GM15510 (cell line): ENCODE measurements around the gene TCAP.

ENCODE experiments used
- POLR2A ChIP-seq: IDR thresholded peaks from 3 replicates; pipeline ENCODE4 v1.6.1; 2011; ENCODE audit warnings: borderline replicate concordance; ENCODE audit not compliant: insufficient read length; ENCODE audit errors: extremely low read depth

The TCAP gene

DNA sequence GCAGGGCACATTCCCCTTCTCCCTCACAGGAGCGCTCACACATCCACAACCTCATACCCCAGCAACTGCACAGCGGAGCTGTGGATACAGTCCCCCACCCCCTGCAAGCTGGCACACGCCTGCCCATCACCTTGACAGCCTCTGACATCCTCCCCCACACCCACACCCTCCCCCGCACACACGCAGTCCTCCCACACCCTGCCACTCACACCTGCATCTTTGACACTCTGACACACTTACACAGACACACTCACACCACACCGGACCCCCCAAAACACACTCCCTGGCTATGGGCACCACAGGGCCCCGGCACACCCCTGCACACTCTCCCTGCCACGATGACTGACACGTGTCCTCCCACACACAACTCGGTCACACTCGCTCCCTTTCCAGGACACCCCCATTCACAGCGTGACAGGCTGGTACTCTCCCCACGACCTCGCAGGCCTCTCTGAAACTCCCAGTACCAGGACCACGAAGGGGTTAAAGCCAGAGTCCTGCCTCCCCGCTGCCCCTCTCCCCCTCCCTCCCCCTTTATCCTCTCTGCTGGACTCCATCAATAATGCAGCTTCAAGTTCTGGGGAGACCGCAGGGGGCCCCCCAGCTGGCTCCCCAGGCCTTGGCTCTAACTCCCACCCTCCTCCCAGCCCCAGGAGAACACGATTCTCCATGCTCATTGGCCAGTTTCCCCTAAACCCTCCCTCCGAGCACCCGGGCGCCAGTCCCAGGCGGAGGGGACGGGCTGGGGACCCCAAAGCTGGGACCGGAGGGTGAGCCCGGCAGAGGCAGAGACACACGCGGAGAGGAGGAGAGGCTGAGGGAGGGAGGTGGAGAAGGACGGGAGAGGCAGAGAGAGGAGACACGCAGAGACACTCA is 38.7 kb upstream of the TCAP start, which contains the start of gene PPP1R1B:
TSS of gene PPP1R1B (plus strand) at position 782 of the 876 bp plus-strand sequence. CDS start 441 bp downstream, outside the sequence.
- TF ChIP-seq POLR2A = no peak

DNA sequence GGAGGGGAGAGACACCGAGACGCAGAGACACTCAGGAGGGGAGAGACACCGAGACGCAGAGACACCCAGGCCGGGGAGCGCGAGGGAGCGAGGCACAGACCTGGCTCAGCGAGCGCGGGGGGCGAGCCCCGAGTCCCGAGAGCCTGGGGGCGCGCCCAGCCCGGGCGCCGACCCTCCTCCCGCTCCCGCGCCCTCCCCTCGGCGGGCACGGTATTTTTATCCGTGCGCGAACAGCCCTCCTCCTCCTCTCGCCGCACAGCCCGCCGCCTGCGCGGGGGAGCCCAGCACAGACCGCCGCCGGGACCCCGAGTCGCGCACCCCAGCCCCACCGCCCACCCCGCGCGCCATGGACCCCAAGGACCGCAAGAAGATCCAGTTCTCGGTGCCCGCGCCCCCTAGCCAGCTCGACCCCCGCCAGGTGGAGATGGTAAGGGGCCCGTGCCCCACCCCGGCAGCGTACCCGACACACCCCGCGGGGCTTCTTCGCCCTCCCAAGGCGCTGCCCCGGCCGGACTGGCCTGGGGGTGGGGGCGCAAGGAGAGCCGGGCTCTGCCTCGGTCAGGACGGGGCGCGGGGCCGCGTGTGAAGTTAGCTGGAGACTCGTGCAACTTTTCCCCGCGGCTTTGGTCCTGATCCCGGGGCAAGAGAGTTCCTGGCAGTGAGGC is 38.0 kb upstream of the TCAP start:
- TF ChIP-seq POLR2A = no peak

DNA sequence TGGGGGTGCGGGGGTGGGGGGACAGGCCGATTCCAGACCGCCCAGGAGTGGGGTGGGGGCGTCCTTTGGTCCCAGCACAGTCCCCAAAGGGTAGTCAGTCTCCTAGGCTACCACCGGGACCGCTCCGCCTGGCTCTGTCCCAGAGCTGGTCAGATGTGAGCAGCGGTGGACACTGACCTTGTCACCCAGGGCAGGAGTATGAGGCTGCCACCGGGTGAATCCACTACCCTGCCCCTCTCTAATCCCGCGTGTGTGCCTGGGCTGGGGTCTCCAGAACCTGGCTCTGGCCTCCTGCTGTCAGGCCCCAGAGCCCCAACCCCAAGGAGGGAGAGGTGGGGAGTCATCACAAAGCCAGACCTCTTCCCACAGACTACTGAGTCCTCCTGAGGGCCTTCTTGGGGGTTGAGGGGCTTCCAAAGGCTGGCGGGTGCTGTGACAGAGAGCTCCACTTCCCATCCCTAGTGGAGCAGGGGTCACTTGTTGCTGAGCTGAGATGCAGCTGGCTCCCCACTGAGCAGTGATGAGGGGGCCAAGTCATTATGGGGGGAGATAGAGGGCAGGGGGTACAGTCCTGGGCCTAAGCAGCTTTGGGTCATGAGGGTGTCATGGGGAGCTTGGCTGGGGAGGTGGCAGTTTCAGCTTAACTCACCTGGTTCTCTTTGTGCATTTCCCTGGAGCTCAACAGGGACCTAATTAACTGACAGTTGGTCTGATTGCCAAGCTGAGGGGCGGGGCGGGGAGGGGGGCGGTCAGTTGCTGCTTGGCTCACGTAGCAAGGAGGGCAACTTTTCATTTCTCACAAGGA is 37.2 kb upstream of the TCAP start:
- no peak for TF ChIP-seq POLR2A

DNA sequence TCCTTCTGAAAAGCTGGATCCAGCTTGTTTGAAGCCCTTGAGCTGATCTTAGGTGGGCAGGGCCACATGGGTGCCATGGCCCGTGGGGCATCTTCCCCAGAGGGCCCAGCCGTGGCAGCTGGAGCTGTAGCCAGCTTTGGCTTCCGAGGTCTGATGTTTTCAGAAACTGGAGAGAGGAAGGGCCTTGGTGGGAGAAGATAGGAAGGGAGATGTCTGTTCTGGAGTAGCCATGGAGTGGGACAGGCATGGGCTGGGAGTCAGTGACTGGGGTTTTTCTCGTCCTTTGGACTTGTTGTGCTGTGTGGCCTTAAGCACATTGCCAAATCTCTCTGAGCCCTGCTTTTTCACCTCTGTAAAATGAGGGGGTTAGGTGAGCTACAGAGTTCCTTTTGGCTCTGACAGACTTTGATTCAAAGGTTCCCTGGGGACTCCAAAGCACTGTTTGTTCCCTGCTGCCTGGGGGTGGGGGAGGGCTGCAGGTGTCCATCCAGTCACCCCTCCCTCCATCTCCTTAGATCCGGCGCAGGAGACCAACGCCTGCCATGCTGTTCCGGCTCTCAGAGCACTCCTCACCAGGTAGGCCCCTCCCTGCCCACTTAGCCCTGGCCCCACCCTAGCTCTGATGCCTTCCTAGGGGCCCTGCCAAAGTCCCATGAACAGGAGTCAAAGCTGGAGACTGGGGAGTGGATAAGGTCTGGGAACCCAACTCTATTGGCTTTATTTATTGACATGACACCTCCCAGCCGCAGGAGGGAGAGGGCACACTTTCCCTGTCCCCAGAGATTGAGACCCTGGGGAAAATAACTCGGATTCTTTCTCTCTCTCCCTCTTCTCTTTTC is 36.3 kb upstream of the TCAP start:
- no peak for TF ChIP-seq POLR2A

GRCh38 chr17:39629494-39629880 is 35.7 kb upstream of the TCAP start:
- TF ChIP-seq POLR2A = no peak

DNA sequence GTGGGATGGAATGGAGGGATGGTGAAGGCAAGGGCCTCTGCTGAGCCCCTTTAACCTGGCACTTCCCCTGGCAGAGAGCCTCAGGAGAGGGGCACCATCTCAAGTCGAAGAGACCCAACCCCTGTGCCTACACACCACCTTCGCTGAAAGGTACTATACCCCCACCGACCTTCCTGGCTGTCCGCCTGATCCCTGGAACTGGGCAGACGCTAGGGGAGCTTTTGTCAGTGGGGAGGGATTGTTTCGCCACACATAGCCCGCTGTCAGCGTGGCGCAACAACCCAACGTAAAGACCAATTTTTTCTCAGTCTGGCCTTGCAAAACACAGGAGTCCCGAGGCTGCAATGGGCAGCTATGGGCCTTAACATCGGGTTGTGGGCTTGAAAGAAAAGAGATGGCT is 35.3 kb upstream of the TCAP start:
- no peak for TF ChIP-seq POLR2A

DNA sequence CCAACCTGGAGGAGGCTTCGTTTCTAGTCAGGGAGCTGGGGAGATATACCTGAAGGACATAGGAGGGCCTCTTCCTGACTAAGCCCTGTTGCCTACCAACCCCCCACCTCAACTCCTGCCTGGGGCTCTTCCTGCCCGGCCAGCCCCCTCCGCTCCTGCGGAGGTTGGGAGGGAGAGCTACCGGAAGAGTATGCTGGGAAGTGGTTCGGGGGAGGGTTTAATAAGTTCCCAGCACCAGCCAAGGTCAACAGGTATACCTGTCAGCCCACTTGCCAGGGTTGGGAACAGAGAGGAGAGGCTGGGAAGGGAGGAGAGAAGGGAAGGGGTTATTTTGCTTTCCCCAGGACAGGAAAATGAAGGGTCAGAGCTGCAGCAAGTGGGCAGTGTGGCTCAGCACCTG is 33.7 kb upstream of the TCAP start:
- TF ChIP-seq POLR2A = no peak

DNA sequence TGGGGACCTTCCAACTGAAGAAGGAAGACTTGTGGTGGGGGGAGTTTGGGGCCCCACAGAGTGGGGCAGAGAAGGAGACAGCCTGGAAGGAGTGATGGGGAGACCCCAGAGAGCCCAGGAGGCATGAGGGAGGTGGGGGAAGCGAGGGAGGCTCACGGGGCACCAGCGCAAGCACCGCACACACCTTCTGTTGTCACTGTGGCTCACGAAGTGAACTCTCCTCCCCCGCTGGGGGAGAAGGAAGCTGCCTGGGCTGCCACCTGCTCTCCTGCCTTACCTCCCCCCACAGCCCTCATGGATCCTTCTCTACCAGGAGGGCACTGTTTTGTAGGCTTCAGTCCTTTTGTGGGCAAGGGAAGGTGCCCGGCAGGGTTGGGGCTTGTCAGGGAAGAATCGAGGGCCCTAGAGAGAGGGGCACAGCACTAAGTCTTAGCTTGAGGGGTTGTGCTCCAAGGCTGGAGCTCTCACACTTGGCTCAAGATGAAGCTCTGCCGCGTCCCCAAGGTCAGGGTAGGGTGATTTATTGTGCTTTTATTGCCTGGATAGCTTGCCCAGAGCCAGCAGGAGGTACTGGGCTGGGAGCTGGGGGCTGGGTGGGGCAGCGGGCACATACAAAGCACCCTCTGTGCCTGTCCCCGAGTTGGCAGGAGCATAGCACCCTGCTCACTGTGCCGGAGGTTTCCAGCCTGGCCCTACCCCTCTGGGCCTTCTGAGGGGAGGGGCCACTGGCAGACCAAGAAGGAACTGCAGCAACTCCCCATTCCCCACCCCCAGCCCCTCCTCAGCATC is 32.8 kb upstream of the TCAP start:
- no peak for TF ChIP-seq POLR2A

DNA sequence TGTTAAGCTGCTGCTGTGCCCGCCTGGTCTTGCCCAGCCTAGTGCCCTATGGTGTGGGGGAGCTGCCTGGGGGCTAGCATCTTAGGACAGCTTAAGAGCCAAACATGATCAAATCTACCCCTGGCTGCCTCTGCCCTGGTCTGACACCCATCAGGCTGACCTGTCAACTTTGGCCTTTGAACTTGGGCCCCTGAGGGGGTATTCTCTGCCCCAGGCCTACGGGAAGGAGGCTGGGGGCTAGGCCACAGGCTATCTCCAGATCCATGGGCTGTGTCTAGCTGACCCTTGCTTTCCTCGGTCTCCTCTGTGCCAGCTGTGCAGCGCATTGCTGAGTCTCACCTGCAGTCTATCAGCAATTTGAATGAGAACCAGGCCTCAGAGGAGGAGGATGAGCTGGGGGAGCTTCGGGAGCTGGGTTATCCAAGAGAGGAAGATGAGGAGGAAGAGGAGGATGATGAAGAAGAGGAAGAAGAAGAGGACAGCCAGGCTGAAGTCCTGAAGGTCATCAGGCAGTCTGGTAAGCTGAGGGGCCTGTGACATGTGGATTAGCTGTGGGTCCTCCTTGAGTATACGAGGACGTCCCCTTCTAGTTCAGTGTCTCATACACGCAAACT is 31.5 kb upstream of the TCAP start:
- TF ChIP-seq POLR2A = no peak

DNA sequence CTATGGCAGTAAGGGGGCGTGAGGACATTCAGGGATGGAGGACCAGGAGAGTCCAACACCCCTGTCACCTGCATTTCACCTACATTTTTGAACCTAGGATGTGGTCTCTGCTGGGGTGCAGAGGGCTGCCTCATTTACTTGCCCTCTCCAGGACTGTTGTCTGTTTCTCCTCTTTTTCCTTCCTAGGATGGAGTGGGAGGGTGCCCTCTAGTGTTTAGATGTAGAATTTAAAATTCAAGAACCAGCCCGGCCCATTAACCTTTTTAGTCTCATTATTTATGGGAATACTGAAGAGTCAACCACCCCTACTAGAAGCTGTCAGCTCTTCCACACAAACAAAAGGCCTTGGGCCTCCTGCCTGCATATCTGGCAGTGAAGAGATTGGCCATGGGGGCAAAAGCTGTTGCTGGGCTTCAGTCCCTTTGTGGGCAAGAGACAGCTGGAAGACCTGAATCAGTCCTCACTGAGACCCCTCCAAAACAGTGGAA is 30.7 kb upstream of the TCAP start:
- TF ChIP-seq POLR2A = no peak

DNA sequence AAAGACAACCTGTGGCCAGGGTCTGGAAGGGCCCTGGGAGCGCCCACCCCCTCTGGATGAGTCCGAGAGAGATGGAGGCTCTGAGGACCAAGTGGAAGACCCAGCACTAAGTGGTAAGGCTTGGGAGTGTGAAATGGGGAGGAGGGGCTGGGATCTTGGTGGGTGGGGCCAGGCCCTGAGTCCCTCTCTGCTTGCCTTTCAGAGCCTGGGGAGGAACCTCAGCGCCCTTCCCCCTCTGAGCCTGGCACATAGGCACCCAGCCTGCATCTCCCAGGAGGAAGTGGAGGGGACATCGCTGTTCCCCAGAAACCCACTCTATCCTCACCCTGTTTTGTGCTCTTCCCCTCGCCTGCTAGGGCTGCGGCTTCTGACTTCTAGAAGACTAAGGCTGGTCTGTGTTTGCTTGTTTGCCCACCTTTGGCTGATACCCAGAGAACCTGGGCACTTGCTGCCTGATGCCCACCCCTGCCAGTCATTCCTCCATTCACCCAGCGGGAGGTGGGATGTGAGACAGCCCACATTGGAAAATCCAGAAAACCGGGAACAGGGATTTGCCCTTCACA is 29.5 kb upstream of the TCAP start:
- TF ChIP-seq POLR2A = no peak

DNA sequence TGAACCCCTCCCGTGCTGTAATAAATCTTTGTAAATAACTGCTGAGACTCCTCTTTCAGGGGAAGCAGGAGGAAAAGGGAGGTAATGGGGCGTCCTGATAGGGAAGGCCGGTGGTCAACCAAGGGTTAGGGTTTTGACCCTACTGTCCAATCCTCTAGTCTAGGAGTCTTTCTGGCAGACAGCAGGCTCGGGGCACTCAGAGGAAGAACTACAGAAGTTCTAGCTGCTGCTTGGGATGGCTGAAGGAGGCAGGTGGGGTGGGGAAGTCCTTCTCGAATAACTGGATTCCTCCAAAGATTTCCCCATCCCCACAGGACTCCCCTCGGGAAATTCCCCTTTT is 28.6 kb upstream of the TCAP start:
- TF ChIP-seq POLR2A = no peak

DNA sequence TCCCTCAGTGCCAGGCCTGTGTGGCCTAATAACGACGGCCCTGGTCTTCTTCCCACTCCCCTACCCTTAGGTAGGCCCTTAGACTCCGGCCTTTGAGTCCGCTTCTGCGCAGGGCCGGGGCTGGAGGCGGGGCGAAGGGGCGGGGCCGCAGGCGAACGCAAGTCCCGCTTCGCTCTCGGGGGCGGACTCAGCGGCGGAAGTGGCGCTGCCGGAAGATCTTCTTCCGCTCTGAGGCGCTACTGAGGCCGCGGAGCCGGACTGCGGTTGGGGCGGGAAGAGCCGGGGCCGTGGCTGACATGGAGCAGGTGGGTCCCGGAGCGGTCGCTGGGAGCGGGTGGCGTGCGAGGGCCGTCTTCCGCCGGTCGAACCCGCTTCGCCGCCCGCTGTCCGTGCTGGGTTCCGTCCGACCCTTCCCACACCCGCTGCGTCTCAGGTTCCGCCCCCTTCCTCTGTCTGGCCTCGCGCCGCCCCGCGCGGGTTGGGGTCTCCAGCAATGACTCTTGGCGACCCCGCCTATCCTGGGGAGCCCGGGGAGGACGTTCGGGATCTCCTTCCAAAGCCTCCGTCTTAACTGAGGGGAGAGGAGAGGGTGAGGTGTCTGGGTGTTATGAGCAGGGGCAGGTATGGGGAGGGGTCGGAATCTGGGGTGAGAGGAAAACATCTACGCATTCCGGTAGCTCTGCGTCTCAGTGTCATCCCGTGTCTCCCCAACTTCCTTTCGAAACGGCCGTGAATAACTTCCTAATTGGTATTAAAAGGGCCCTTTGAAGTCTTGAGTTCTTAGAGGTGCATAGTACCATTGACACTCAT is 28.0 kb upstream of the TCAP start, which contains the start of gene STARD3:
TSS of gene STARD3 (plus strand) at position 218 of the 810 bp plus-strand sequence. CDS start 16,388 bp downstream, outside the sequence.
- peak; percentile 81 for TF ChIP-seq POLR2A

DNA sequence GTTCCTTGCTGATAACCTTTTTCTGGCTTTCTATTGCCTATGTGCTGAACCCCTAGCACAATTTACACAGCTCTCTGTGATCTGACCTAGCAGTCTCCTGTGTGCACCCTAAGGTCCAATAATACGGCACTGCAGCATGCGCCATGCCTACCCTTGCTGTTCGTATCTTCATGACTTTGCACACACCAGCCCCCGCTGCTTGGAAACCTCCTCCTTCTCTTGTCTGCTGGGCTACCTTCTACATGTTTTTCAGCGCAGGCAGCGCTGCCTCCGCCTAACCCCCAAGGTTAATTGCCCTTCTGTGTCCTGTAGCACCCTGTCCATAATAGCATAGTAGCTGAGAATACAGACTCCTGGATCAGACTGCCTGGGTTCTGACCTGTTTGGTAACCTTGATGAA is 26.8 kb upstream of the TCAP start:
- no peak for TF ChIP-seq POLR2A
